Measurements from ENCODE around the gene UBE2R2.
"Not testable (repeated sequence)": the region's sequence is repeated elsewhere in the genome, so short reads cannot be mapped to it uniquely, and the experiment has no call there.

Gene UBE2R2

DNA sequence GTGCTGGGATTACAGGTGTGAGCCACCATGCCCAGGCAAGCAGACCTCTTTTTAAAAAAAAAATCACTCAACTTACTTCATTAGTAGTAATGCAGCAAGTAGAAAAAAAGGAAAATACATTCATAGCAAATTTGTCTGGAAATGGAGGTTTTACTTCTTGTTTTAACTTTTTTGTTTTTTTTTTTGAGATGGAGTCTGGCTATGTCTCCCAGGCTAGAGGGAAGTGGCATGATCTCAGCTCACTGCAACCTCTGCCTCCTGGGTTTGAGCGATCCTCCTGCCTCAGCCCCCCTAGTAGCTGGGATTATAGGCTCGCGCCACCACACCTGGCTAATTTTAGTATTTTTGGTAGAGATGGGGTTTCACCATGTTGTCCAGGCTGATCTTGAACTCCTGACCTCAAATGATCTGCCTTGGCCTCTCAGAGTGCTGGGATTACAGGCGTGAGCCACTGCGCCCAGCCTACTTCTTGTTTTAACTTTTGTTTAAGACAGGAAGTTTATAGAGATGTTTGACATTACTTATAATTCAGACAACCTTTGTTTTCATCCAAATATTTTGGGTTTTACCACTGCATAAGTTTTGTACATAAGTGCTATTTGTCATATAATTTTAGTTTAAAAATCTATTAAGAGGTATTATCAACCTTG lies 26.5 kb downstream of the UBE2R2 start:
- DNase-seq (ENCODE audit: low read depth) = no peak

DNA sequence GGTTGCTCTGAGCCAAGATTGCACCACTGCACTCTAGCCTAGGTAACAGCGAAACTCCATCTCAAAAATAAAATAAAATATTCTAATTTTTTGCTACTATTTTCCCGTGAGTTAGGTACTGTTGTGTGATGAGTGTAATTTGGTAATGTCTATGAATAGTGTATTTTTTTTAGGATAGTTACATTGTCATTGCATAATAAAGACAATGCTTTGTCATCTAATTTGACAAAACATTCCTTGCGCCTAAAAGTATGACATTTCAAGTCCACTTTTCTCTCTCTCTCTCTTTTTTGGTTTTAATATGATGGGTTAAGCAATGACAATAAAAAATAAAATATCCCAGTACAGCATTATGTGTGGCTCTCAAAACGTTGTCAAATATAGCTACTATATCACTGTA lies 29.3 kb downstream of the UBE2R2 start:
- no peak for DNase-seq (ENCODE audit: low read depth)

DNA sequence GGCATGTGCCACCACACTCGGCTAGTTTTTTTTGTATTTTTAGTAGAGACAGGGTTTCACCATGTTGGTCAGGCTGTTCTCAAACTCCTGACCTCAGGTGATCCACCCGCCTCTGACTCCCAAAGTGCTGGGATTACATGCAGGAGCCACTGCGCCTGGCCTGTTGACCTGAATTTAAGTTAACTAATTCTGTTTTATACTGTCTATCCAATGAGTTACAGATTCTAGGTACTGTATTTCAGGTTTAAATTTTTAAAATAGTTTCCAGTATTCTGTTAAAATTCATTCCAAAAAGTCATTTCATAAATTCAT lies 30.9 kb downstream of the UBE2R2 start:
- DNase-seq (ENCODE audit: low read depth) = not testable (repeated sequence)

DNA sequence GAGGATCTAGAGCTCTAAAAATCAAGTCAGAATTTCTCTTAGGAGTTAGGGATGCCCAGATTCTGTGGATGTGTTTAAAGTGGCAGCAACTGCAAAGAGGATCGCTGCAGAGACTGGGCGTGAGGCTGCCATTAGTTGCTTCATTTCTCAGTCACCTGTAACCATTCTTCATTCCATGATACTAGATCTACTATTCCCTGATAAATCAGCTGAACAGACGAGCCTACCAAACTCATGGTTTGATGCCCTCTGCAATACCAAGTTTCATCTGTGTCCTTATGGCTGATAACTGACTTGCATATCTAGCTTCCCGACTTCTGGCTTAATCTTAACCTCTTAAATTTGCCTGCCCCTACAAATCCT lies 33.3 kb downstream of the UBE2R2 start:
- no peak for DNase-seq (ENCODE audit: low read depth)

DNA sequence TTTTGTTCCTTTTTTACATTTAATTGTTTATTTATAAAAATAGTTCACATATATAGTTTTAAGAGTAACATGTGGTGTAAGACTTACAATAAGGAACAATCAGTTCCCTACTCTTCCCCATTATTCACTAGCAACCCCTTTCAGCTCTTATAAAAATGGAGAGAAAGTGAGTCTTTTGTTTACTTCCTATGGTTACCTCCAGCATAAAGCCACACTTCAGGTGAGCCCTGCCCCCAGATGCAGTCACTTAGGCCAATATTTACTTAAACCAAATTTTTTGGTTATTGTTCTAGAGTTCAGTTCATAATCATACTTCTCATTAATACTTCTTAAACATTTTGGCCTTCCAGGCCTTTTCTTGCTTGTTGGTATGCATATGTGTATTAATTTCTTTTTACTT lies 33.7 kb downstream of the UBE2R2 start:
- no peak for DNase-seq (ENCODE audit: low read depth)

DNA sequence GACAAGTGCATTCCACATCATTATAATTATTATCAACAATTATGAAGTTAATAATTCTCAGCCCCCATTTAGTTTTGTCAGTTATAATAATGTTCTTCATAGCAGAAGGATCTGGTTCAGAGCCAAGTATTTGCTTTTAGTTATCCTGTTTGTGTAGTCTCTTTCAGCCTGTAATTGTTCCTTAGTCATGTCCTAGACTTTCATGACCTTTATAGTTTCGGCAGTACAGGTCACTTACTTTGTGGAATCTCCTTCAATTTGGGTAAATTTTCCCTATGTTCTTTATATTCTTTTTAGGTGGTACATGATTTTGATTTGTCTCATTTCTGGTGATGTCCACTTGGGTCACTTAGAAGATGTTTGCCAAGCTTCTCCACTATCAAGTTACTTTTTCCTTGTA lies 34.3 kb downstream of the UBE2R2 start:
- DNase-seq (ENCODE audit: low read depth) = no peak

DNA sequence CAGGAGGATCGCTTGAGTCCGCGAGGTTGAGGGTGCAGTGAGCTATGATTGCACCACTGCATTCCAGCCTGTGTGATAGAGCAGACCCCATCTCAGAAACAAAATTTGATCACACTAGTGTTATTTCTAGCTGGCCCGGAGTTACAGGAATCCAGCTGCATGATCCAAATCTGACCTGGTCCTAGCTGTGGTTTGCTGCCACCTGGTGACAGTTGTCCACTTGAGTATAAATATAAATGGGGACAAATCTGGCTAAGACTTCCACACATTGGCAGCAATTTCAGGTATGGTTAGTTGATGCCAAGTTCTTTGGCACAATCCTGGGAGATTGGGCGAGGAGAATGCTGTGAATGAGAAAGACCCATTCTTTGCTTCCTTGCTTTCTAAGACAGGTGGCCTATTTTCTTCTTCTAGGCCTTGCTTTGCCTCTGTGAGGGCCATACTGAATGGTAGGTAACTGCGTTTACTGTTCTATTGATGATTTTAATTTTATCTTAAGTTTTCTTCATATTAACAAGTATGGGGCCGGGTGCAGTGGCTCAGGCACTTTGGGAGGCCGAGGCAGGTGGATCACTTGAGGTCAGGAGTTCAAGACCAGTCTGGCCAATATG lies 35.4 kb downstream of the UBE2R2 start:
- DNase-seq (ENCODE audit: low read depth) = peak; percentile 23

DNA sequence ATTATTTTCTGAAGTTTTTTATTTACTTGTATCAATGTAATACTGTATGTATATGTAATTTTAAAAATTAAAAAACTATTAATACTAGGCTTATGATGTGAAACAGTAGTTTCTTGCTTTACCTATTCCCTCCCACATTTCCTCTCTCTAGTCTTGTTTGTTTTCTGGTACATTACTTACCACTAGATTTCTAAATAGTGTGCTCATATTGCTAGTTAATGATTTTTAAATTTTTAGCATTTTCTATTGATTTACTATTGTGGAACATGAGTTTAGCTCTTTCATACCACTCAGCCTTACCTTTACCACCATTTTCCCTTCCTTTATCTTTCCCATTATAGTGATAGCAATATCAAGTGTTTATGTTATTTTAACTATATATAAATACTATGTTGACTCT lies 39.3 kb downstream of the UBE2R2 start:
- no peak for DNase-seq (ENCODE audit: low read depth)

DNA sequence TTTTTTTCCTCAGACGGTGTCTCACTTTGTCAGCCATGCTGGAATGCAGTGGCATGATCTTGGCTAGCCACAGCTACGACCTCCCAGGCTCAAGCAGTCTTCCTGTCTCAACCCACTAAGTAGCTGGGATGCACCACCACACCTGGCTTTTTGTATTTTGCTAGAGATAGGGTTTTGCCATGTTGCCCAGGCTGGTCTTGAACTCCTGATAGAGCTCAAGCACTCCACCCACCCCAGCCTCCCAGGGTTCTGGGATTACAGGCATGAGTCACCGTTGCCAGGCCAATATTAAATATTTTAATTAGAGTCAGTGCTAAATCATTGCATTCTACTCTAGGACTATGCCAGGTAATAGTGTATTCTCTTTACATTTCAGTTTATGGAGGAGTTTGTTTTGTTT lies 41.5 kb downstream of the UBE2R2 start:
- peak; percentile 22 for DNase-seq (ENCODE audit: low read depth)

DNA sequence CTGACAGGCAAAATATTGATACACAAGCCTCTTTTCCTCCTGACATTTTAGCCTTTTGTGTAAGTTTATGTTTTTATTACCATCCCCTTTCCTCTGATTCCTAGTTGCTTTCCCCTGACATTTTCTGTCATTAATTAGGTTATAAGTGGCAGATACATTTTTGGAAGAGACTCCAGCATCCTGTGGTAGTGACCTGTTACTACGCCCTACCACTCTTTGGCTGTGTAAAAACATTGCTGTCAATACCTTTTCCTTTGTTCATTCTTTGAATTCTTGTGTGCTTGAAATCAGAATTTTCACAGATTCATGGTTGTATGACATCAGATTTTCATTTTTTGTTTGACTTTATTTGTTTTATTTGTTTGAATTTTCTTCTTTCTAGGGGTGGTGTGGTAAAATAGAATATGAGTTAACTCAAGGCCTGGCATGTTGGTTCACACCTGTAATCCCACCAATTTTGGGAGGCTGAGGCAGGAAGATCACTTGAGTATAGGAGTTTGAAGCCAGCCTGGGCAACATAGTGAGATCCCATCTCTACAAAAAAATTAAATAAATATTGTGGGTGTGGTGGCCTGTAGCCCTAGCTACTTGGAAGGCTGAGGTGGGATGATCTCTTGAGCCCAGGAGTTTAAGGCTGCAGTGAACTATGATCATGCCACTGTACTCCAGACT lies 43.4 kb downstream of the UBE2R2 start:
- DNase-seq (ENCODE audit: low read depth) = no peak

DNA sequence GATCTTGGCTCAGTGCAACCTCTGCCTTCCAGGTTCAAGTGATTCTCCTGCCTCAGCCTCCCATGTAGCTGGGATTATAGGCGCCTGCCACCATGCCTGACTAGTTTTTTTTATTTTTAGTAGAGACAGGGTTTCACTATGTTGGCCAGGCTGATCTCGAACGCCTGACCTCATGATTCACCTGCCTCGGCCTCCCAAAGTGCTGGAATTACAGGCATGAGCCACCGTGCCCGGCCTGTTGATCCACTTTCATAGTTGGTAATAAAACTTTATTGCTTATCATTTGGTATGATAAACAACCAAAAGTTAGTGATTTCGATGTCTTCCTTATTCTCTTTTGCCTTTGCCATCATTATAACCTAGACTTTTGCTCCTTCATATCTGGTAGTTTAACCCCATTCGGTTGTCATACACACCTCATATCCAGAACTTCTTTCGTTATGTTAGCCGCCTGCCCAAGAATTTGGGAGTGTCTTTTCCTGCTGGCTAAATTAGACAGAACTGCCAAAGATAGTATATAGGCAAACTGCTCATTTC lies 45.0 kb downstream of the UBE2R2 start:
- DNase-seq (ENCODE audit: low read depth) = no peak

DNA sequence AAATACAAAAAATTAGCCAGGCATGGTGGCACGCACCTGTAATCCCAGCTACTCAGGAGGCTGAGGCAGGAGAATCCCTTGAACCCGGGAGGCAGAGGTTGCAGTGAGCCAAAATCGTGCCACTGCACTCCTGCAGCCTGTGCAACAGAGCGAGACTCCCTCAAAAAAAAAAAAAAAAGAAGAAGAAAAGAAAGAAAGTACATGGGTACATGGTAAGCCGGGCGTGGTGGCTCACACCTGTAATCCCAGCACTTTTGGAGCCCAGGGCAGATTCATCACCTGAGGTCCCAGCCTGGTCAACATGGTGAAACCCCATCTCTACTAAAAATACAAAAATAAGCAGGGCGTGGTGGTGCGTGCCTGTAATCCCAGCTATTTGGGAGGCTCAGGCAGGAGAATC lies 46.1 kb downstream of the UBE2R2 start:
- DNase-seq (ENCODE audit: low read depth) = not testable (repeated sequence)

DNA sequence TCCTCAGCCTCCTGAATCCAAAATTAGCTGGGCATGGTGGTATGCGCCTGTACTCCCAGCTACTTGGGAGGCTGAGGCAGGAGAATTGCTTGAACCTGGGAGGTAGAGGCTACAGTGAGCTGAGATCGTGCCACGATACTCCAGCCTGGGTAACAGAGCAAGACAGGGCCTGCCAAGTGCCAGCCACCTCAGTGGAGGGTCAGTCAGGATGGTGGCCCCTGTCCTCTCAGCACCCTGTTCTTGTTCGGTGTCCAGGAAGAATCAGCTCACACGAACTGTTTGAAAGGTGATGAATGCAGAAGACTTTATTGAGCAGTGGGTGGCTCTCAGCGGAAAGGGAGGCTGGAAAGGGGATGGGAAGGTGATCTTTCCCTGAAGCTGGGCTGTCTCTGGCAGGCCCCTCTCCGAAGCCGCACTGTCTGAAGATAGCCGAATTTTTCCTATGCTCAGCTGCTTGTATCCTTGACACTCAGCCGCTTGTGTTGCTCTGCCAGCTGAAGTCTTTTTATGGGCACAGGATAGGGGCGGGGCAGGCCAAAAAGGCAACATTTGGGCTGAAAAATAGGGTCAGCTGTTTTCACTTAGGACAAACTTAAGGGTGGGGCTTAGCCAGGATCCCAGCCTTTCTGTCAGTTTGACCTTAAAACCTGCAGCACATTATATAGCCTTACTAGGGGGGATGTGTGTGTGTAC lies 50.9 kb downstream of the UBE2R2 start:
- DNase-seq (ENCODE audit: low read depth) = no peak

DNA sequence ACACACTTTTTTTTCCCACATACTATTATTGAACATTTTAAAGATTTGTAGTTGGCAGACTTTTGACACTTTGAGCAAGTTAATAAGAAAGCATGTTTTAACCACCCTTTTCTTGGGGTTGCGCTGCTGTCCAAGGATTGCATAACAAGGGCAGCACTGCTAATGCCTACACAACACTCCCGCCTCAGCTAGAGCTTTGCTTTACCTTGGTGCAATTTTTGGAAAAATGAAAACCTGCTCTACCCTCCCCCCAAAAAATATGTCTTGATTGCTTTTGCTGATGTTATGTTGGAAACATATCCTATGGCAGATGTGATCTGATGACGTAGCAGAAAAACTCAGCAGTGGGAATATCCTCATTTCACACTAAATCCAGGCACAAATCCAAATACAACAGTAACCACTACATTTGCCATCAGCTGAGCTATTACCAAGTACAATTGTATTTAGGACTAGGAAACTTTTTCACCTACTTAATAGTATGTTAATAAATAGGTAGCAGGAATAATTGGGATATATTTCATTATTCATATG lies 51.5 kb downstream of the UBE2R2 start:
- DNase-seq (ENCODE audit: low read depth) = no peak

DNA sequence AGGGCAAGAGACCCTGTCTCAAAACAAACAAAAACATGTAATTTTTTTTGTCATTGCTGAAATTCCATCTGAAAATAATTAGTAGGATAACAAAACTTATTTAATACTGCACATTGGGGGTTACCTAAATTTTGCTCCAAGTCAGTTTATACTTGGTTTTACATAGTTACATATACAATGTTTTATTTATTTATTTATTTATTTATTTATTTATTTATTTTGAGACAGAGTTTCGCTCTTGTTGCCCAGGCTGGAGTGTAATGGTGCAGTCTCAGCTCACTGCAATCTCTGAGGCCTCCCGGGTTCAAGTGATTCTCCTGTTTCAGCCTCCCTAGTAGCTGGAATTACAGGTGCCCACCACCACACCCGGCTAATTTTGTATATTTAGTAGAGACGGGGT lies 52.3 kb downstream of the UBE2R2 start:
- not testable (repeated sequence) for DNase-seq (ENCODE audit: low read depth)

DNA sequence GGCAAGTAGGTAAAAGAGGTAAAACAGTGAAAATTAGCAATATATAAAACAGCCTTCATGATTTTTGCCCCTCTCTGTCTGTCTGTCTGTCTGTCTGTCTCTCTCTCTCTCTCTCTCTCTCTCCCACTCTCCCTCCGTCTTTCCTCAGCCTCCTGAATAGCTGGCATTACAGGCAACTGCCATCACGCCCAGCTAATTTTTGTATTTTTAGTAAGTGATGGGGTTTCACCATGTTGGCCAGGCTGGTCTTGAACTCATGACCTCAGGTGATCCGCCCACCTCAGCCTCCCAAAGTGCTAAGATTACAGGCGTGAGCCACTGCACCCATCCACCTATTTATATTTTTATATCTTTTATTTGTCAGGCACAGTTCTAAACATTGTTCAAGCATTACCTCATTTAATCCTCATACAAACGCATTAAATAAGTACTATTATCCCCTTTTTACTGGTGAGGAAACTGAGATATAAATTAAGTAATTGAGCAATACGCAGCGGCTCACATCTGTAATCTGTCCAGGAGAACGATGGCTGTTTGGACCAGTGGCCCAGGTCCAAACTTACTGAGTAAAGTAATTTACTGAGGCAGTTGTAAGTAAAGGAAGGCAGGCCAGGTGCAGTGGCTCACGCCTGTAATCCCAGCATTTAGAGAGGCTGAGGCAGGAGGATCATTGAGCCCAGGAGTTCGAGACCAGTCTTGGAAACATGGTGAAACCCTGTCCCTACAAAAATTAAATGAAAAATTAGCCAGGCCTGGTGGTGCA lies 60.9 kb downstream of the UBE2R2 start:
- no peak for DNase-seq (ENCODE audit: low read depth)

DNA sequence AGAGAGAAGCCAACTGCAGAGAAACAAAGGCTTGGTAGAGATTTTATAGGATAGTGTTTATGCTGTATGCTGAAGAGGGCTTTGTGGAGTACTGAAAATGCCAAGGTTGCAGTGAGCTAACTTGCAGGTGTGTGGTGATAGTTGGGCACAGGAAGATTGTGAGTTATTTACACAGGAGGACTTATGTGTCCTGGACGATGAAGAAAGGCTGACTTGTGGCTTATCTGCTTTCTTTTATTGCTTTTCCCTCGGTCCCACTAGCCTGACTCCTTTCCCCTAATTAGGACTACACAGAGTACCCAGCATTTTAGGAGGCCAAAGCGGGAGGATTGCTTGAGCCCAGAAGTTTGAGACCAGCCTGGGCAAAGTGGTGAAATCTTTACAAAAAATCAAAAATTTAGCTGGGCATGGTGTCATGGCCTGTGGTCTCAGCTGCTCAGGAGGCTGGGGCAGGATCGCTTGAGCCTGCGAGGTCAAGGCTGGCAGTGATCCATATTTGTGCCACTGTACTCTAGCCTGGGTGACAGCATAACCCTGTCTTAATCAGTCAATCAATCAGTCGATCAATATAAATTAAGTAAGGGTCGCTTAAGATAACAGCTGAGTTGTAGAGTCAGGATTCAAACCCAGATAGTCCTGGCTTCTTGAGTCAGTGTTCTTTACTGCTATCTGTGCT lies 61.9 kb downstream of the UBE2R2 start:
- no peak for DNase-seq (ENCODE audit: low read depth)

DNA sequence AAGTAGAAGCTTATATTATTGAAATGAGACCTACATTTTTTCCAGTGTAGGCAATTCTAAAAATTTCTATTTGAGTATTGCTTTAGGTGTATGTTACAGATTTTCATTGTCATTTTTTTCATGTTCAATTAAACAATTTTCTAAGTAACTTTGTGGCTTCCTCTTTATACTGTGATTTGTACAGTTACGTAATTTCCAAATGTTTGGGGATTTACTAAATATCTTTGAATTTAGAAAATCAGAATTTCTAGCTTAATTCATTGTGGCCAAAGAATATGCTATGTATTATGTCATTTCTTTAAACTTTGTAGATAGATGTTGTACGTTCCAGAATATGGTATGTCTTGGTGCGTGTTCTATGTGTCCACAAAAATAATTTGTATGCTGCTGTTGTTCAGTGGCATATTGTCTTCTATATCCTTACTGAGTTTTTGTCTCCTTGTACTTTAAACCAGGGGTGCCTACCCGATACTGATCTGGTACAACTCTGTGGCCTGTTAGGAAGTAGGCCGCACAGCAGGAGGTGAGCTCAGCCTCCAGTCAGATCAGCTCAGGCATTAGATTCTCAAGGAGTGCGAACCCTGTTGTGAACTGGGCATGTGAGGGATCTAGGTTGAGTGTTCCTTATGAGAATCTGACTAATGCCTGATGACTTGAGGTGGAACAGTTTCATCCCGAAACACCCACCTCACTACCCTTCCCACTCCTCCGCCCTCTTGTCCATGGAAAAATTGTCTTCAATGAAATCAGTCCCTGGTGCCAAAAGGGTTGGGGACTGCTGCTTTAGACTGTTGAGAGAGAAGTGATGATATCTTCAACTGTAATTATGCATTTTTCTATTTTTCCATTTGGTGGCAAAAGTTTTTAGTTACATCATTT lies 63.5 kb downstream of the UBE2R2 start:
- no peak for DNase-seq (ENCODE audit: low read depth)

DNA sequence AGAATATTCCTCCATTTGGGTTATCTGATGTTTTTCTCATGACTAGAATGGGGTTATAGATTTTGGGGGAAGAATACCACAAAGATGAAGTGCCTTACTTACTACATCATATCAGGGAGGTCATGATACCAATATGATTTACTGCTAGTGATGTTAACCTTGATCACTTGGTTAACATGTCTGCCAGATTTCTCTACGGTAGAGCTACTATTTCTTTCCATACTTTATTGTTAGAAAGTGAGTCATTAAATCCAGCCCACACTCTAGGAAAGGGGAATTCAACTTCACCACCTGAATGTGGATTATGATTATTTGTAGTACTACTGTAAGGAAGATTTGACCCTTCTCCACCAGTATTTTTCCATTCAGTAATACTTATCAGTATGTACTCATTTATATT lies 64.7 kb downstream of the UBE2R2 start:
- DNase-seq (ENCODE audit: low read depth) = no peak

All from HS-27A (cell line).